ENCODE data around the gene XRCC1.

XRCC1 gene

GRCh38 chr19:43619262-43620060 is 44.1 kb upstream of the XRCC1 start, which contains the start of gene ZNF428:
Gene ZNF428, minus strand, starts transcription at chr19:43619629. Its CDS starts 5,325 bp downstream, at chr19:43614304.
- Histone ChIP-seq H2BK120ac (ENCODE audit: low read depth, low read length) (peak within 1 kb of the TSS; percentile 52), H2BK12ac (ENCODE audit: low read length in 2 of 2) (peak within 1 kb of the TSS; percentile 18 to 56), H3K14ac (ENCODE audit: low read length in 2 of 2) (peak within 1 kb of the TSS in 1 of 2 experiments; percentile 97), H3K4me2 (ENCODE audit: low read length, poor library complexity, severe bottlenecking) (peak within 1 kb of the TSS; percentile 60), H2AK5ac (ENCODE audit: low read length, severe bottlenecking) (peak within 1 kb of the TSS; percentile 89), H3K36me3 (ENCODE audit: control insufficient read depth in 1 of 2, insufficient read depth in 2 of 2, low read depth in 1 of 2, low read length in 2 of 2) (peaks cover 0 to 21% of the 10 kb centered on the region in 2 experiments), H4K91ac (ENCODE audit: low read length) (peak within 1 kb of the TSS; percentile 67), H4K8ac (ENCODE audit: low read length) (peak within 1 kb of the TSS; percentile 83), H3K27me3 (ENCODE audit: control insufficient read depth in 1 of 2, insufficient read depth in 1 of 2, low read length in 2 of 2) (no peaks in the 10 kb centered on the region), H2BK15ac (ENCODE audit: low read depth, poor library complexity, severe bottlenecking) (peak within 1 kb of the TSS; percentile 80), H3K79me1 (replicated peaks; ENCODE audit: low read length, poor library complexity, severe bottlenecking) (peaks cover 21% of the 10 kb centered on the region), H3K18ac (ENCODE audit: low read depth in 1 of 2, low read length in 2 of 2) (peak within 1 kb of the TSS; percentile 78 to 93), H3K9me3 (ENCODE audit: control insufficient read depth, low read length) (no peaks in the 10 kb centered on the region), H3K4me1 (ENCODE audit: control insufficient read depth, insufficient read depth, low read depth, low read length) (peaks cover 10% of the 10 kb centered on the region), H3K4me3 (ENCODE audit: insufficient read depth in 1 of 2, low read depth in 1 of 2, low read length in 2 of 2) (peak within 1 kb of the TSS; percentile 75 to 91), H3K4ac (ENCODE audit: low read depth in 1 of 2, low read length in 2 of 2) (peak within 1 kb of the TSS; percentile 42 to 91), H3K27ac (ENCODE audit: low read length, poor library complexity, severe bottlenecking) (peak within 1 kb of the TSS; percentile 91), H3K9ac (ENCODE audit: low read length) (peak within 1 kb of the TSS; percentile 92), H2AFZ (ENCODE audit: low read depth, low read length) (peak within 1 kb of the TSS; percentile 72), H2BK5ac (ENCODE audit: low read depth, low read length, poor library complexity, severe bottlenecking) (peak within 1 kb of the TSS; percentile 75), H3K23ac (ENCODE audit: low read length in 2 of 2) (peak within 1 kb of the TSS in 1 of 2 experiments; percentile 90)
- peak; percentile 93 for DNase-seq
- WGBS = under 1% methylated on average over 81 of the region's 81 CpGs

GRCh38 chr19:43618921-43619261 is 43.6 kb upstream of the XRCC1 start:
- Histone ChIP-seq H2BK5ac (ENCODE audit: low read depth, low read length, poor library complexity, severe bottlenecking) (no peak overlapping the region), H3K79me1 (replicated peaks; ENCODE audit: low read length, poor library complexity, severe bottlenecking) (peaks cover 26% of the 10 kb centered on the region), H3K4ac (ENCODE audit: low read depth in 1 of 2, low read length in 2 of 2) (peak overlapping the region; percentile 42 to 85), H3K18ac (ENCODE audit: low read depth in 1 of 2, low read length in 2 of 2) (peak overlapping the region; percentile 78 to 93), H2BK15ac (ENCODE audit: low read depth, poor library complexity, severe bottlenecking) (no peak overlapping the region), H4K91ac (ENCODE audit: low read length) (peak overlapping the region; percentile 67), H4K8ac (ENCODE audit: low read length) (peak overlapping the region; percentile 83), H2AK5ac (ENCODE audit: low read length, severe bottlenecking) (peak overlapping the region; percentile 89), H3K9me3 (ENCODE audit: control insufficient read depth, low read length) (no peaks in the 10 kb centered on the region), H3K4me2 (ENCODE audit: low read length, poor library complexity, severe bottlenecking) (peak overlapping the region; percentile 60), H3K9ac (ENCODE audit: low read length) (peak overlapping the region; percentile 92), H3K36me3 (ENCODE audit: control insufficient read depth in 1 of 2, insufficient read depth in 2 of 2, low read depth in 1 of 2, low read length in 2 of 2) (peaks cover 3 to 19% of the 10 kb centered on the region in 2 experiments), H2BK120ac (ENCODE audit: low read depth, low read length) (no peak overlapping the region), H3K14ac (ENCODE audit: low read length in 2 of 2) (peak overlapping the region in 1 of 2 experiments; percentile 85), H3K27me3 (ENCODE audit: control insufficient read depth in 1 of 2, insufficient read depth in 1 of 2, low read length in 2 of 2) (no peaks in the 10 kb centered on the region), H2AFZ (ENCODE audit: low read depth, low read length) (peak overlapping the region; percentile 66), H3K27ac (ENCODE audit: low read length, poor library complexity, severe bottlenecking) (peak overlapping the region; percentile 91), H3K4me3 (ENCODE audit: insufficient read depth in 1 of 2, low read depth in 1 of 2, low read length in 2 of 2) (peak overlapping the region; percentile 75 to 91), H2BK12ac (ENCODE audit: low read length in 2 of 2) (peak overlapping the region in 1 of 2 experiments; percentile 56), H3K4me1 (ENCODE audit: control insufficient read depth, insufficient read depth, low read depth, low read length) (peaks cover 10% of the 10 kb centered on the region), H3K23ac (ENCODE audit: low read length in 2 of 2) (no peak overlapping the region)
- no peak for DNase-seq
- WGBS = 4% methylated on average over 14 of the region's 14 CpGs

- 97% methylated on average over 6 of the region's 6 CpGs for WGBS
- H3K23ac ChIP-seq (ENCODE audit: low read length in 2 of 2) = no peak overlapping the region
- peaks cover 22 to 26% of the 10 kb centered on the region in 2 experiments for H3K36me3 ChIP-seq (ENCODE audit: control insufficient read depth in 1 of 2, insufficient read depth in 2 of 2, low read depth in 1 of 2, low read length in 2 of 2)
- H2BK120ac ChIP-seq (ENCODE audit: low read depth, low read length) = no peak overlapping the region
- H3K14ac ChIP-seq (ENCODE audit: low read length in 2 of 2) = no peak overlapping the region
- no peak overlapping the region for H2BK15ac ChIP-seq (ENCODE audit: low read depth, poor library complexity, severe bottlenecking)
- H2BK5ac ChIP-seq (ENCODE audit: low read depth, low read length, poor library complexity, severe bottlenecking) = no peak overlapping the region
- H3K4me3 ChIP-seq (ENCODE audit: insufficient read depth in 1 of 2, low read depth in 1 of 2, low read length in 2 of 2) = no peak overlapping the region
- no peak overlapping the region for H2BK12ac ChIP-seq (ENCODE audit: low read length in 2 of 2)
- peaks cover 36% of the 10 kb centered on the region for H3K79me1 ChIP-seq (replicated peaks; ENCODE audit: low read length, poor library complexity, severe bottlenecking)
- H4K91ac ChIP-seq (ENCODE audit: low read length) = no peak overlapping the region
- H3K9ac ChIP-seq (ENCODE audit: low read length) = no peak overlapping the region
- DNase-seq = no peak
- H4K8ac ChIP-seq (ENCODE audit: low read length) = no peak overlapping the region
- H3K9me3 ChIP-seq (ENCODE audit: control insufficient read depth, low read length) = no peaks in the 10 kb centered on the region
- no peaks in the 10 kb centered on the region for H3K27me3 ChIP-seq (ENCODE audit: control insufficient read depth in 1 of 2, insufficient read depth in 1 of 2, low read length in 2 of 2)
- no peak overlapping the region for H2AK5ac ChIP-seq (ENCODE audit: low read length, severe bottlenecking)
- no peak overlapping the region for H3K4ac ChIP-seq (ENCODE audit: low read depth in 1 of 2, low read length in 2 of 2)
- H3K27ac ChIP-seq (ENCODE audit: low read length, poor library complexity, severe bottlenecking) = no peak overlapping the region
- peaks cover 13% of the 10 kb centered on the region for H3K4me1 ChIP-seq (ENCODE audit: control insufficient read depth, insufficient read depth, low read depth, low read length)
- H3K4me2 ChIP-seq (ENCODE audit: low read length, poor library complexity, severe bottlenecking) = no peak overlapping the region
- no peak overlapping the region for H2AFZ ChIP-seq (ENCODE audit: low read depth, low read length)
- no peak overlapping the region for H3K18ac ChIP-seq (ENCODE audit: low read depth in 1 of 2, low read length in 2 of 2)
Observed at GRCh38 chr19:43616954-43617353, 41.6 kb upstream of the XRCC1 start.

GRCh38 chr19:43616306-43616705 is 41.0 kb upstream of the XRCC1 start:
- H2BK12ac ChIP-seq (ENCODE audit: low read length in 2 of 2) = no peak overlapping the region

More at GRCh38 chr19:43616306-43616705, 41.0 kb upstream of the XRCC1 start:
- peaks cover 13% of the 10 kb centered on the region for H3K4me1 ChIP-seq (ENCODE audit: control insufficient read depth, insufficient read depth, low read depth, low read length)
- no peak overlapping the region for H2BK15ac ChIP-seq (ENCODE audit: low read depth, poor library complexity, severe bottlenecking)
- no peak overlapping the region for H3K14ac ChIP-seq (ENCODE audit: low read length in 2 of 2)
- no peak overlapping the region for H2AK5ac ChIP-seq (ENCODE audit: low read length, severe bottlenecking)
- no peak overlapping the region for H4K91ac ChIP-seq (ENCODE audit: low read length)
- no peak overlapping the region for H2BK5ac ChIP-seq (ENCODE audit: low read depth, low read length, poor library complexity, severe bottlenecking)
- peaks cover 28 to 32% of the 10 kb centered on the region in 2 experiments for H3K36me3 ChIP-seq (ENCODE audit: control insufficient read depth in 1 of 2, insufficient read depth in 2 of 2, low read depth in 1 of 2, low read length in 2 of 2)
- no peak overlapping the region for H3K4me2 ChIP-seq (ENCODE audit: low read length, poor library complexity, severe bottlenecking)
- DNase-seq = no peak
- H2BK120ac ChIP-seq (ENCODE audit: low read depth, low read length) = no peak overlapping the region
- H3K9me3 ChIP-seq (ENCODE audit: control insufficient read depth, low read length) = no peaks in the 10 kb centered on the region
- no peak overlapping the region for H3K27ac ChIP-seq (ENCODE audit: low read length, poor library complexity, severe bottlenecking)
- no peak overlapping the region for H3K4ac ChIP-seq (ENCODE audit: low read depth in 1 of 2, low read length in 2 of 2)
- H3K18ac ChIP-seq (ENCODE audit: low read depth in 1 of 2, low read length in 2 of 2) = no peak overlapping the region
- no peak overlapping the region for H2AFZ ChIP-seq (ENCODE audit: low read depth, low read length)
- H3K9ac ChIP-seq (ENCODE audit: low read length) = no peak overlapping the region
- no peak overlapping the region for H3K4me3 ChIP-seq (ENCODE audit: insufficient read depth in 1 of 2, low read depth in 1 of 2, low read length in 2 of 2)
- H4K8ac ChIP-seq (ENCODE audit: low read length) = no peak overlapping the region
- H3K79me1 ChIP-seq (replicated peaks; ENCODE audit: low read length, poor library complexity, severe bottlenecking) = peaks cover 39% of the 10 kb centered on the region
- H3K23ac ChIP-seq (ENCODE audit: low read length in 2 of 2) = no peak overlapping the region
- no CpG with 5 or more reads among the region's 1 CpG for WGBS
- H3K27me3 ChIP-seq (ENCODE audit: control insufficient read depth in 1 of 2, insufficient read depth in 1 of 2, low read length in 2 of 2) = no peaks in the 10 kb centered on the region
